CD4-positive, alpha-beta T cell treated with Interleukin-4 for 1 hour (primary cell): ENCODE results near the gene PIK3C3.
A peak's percentile ranks its signal among the peaks of the same experiment; 100 is the strongest.
"Not testable (repeated sequence)": the region's sequence is repeated elsewhere in the genome, so short reads cannot be mapped to it uniquely, and the experiment has no call there.

Experiments used
- DNase-seq, 2 donors: peaks; one replicate each; pipeline ENCODE4 v3.0.0-alpha.2; 2020 to 2022

The PIK3C3 gene

DNA sequence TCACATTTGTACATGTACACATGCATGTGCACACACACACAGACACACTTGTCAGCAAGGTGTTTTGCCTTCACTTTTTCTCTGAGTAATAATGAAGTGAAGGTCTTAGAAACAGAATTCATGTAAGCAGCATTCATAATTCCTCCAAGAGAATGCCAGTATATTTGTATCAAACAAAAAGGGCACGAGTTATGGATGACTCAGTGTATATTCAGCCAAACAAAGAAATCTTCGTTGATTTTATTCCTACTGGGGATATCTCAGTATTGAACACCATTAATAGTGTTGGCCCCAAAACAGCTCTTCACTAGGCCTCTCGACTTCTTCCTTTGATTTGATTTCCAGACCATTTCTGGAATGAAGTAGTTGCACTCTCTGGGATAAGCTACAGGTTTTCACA is 125.3 kb downstream of the PIK3C3 start:
- no peak for DNase-seq

- DNase-seq = no peak
Measured at GRCh38 chr18:42082415-42083234, 127.6 kb downstream of the PIK3C3 start.

GRCh38 chr18:42086288-42086687 is 131.3 kb downstream of the PIK3C3 start:
- no peak for DNase-seq

DNA sequence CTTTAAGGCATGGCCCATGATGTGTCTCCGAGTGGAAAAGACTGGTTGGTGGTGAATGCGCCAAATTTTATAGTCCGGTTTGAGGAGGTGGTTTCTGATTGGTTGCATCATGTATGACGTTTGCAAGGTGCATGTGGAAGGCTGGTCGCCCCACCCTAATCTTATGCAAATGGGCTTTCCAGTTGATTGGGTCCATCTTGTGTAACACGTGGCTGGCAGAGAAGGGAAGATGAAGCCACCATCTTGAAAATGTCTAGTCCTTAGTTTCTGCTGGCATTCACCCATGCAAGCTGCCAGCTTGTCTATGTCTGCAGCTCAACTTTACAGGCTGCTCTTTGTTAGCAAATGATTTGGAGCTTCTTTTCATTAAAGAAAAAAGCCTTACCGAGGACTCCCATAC is 132.2 kb downstream of the PIK3C3 start:
- no peak for DNase-seq

DNA sequence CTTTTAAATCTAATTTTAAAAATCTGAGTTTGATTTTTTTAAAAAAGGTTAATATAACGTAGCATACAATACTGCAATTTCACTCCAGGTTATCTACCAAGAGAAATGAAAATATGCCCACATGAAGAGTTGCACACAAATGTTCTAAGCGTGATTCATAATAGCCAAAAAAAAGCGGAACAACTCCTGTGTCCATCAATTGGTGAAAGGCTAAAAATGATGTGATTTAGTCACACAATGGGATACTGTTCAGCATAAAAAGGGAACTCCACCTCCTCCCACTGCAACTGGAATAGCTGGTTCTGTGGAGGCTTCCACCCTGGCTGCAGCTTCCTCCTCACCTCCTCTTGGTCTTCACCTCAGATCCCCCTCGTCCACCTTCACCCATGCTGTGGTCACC is 132.8 kb downstream of the PIK3C3 start:
- DNase-seq = no peak

- no peak for DNase-seq
Measured at GRCh38 chr18:42092848-42093247, 137.8 kb downstream of the PIK3C3 start.

- no peak for DNase-seq
Measured at GRCh38 chr18:42094875-42095274, 139.8 kb downstream of the PIK3C3 start.

- no peak for DNase-seq
Measured at GRCh38 chr18:42095732-42096377, 140.8 kb downstream of the PIK3C3 start.

- DNase-seq = no peak
Measured at GRCh38 chr18:42100248-42100647, 145.2 kb downstream of the PIK3C3 start.

- no peak for DNase-seq
Measured at GRCh38 chr18:42100911-42101310, 145.9 kb downstream of the PIK3C3 start.

- no peak for DNase-seq
Measured at GRCh38 chr18:42105394-42105793, 150.4 kb downstream of the PIK3C3 start.

GRCh38 chr18:42106784-42107183 is 151.8 kb downstream of the PIK3C3 start:
- no peak for DNase-seq

DNA sequence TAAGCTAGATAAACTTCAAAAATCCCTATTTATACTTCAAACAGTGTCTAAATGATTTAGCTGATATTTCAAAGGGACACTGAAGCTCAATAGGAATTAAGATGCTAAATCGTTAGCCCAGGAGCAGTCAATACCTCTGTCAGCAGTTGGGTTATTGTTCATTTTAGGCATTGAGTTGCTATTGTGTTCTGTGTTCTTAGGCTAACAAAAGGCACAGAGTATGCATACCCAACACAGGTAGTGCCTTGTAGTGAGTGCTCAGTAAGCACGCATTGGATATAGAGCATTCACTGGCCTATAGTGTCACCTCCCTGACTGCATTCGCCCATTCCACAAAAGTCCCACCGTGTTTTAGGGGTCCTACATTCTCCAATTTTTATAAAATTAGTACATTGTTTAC is 152.3 kb downstream of the PIK3C3 start:
- DNase-seq = no peak

GRCh38 chr18:42107691-42108450 is 152.8 kb downstream of the PIK3C3 start:
- DNase-seq = no peak

- not testable (repeated sequence) for DNase-seq
Measured at GRCh38 chr18:42112147-42112546, 157.1 kb downstream of the PIK3C3 start.

DNA sequence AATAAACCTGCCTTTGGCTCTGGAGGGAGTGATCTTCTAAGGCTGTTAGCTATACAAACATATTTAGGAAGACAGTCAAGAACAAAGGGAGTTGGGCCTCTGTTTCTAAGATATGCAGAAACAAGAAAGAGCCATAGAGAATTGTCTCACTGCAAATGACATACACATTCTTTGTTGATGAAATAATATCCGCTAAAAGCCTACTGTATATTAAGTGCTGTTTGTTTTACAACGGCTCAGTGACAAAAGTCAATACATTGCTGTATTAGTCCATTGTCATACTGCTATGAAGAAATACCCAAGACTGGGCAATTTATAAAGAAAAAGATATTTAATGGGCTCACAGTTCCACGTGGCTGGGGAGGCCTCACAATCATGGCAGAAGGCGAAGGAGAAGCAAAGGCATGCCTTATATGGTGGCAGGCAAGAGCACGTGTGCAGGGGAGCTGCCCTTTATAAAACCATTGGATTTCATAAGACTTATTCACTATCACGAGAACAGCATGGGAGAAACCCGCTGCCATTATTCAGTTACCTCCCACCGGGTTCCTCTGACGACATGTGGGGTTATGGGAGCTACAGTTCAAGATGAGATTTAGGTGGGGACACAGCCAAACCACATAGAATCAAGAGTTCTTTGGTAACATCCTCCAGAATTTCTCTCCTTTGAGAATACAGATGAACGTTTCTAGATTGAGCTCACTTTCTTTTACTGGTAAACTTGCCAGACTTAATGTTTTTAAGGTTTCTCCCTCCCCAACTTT is 157.8 kb downstream of the PIK3C3 start:
- DNase-seq = no peak

GRCh38 chr18:42113529-42114191 is 158.6 kb downstream of the PIK3C3 start:
- no peak for DNase-seq

GRCh38 chr18:42114310-42114943 is 159.4 kb downstream of the PIK3C3 start:
- DNase-seq = peak; percentile 45 to 64

GRCh38 chr18:42126586-42126985 is 171.6 kb downstream of the PIK3C3 start:
- DNase-seq = no peak

- no peak for DNase-seq
Measured at GRCh38 chr18:42131066-42131929, 176.3 kb downstream of the PIK3C3 start.

DNA sequence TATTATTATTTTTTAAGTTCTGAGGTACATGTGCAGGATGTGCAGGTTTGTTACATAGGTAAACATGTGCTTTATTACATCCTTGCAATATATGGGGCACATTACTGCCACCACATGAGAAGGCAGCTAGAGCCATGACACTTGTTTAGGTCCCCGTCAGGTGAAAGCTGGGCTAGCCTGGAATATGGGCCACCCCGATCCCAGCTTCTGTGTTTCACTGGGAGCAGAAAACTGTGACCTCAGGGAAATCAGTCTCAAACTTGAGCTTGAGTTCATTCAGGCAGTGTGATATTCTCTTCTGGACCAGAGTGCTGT is 176.9 kb downstream of the PIK3C3 start:
- no peak for DNase-seq
